GM18502 (cell line): ENCODE data around the gene LRP11.
"Not testable (repeated sequence)": the region's sequence is repeated elsewhere in the genome, so short reads cannot be mapped to it uniquely, and the experiment has no call there.

ENCODE experiments used
- ATAC-seq: cut with Tn5 transposase; IDR thresholded peaks from one replicate; pipeline ENCODE4 v1.9.1; 2021; ENCODE audit warnings: mild to moderate bottlenecking; ENCODE audit not compliant: unreplicated experiment, poor library complexity

Gene LRP11

DNA sequence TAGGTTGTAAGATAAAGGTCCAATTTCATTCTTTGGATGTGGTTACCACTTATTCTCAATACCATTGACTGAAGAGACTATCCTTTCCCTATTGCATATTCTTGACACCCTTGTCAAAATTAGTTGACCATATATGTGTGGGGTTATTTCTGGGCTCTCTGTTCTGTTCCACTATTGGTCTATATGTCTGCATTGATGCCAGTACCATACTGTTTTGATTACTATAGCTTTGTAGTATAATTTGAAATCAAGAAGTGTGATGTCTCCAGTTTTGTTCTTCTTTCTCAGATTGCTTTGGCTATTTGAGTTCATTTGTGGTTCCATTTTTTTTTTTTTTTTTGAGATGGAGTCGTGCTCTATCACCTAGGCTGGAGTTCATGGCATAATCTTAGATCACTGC is 8.1 kb upstream of the LRP11 start:
- ATAC-seq: no peak

DNA sequence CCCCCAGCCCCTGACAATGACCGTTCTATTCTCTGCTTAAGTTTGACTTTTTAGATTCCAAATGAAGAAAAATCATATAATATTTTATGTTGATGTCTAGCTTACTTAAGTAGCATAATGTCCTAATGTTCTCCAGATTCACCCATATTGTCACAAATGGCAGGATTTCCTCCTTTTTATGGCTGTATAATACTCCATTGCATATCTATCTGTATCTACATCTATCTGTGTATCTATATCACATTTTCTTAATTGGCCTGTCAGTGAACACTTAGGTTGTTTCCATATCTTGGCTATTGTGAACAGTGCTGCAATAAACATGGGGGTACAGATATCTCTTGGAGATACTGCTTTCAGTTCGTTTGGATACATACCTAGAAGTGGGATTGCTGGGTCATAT is 7.0 kb upstream of the LRP11 start:
- no peak for ATAC-seq

- no peak for ATAC-seq
Measured at GRCh38 chr6:149869275-149869892, 5.2 kb upstream of the LRP11 start.

GRCh38 chr6:149867876-149868640 is 3.9 kb upstream of the LRP11 start:
- no peak for ATAC-seq

GRCh38 chr6:149864578-149865535 is 698 bp upstream of the LRP11 start:
- ATAC-seq: no peak

GRCh38 chr6:149862922-149863697 is 1.0 kb downstream of the LRP11 start:
- ATAC-seq: peak; percentile 23

DNA sequence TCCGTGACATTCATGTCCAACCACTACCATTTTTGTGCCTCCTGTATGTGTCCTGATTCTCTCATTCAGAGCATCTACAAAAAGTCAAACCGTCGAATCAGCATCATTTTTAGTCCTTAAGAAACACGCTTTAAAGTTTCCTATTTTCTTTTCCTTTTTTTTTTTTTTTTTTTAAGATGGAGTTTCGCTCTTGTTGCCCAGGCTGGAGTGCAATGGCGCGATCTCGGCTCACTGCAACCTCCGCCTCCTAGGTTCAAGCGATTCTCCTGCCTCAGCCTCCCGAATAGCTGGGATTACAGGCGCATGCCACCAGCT is 1.8 kb downstream of the LRP11 start:
- ATAC-seq: not testable (repeated sequence)

GRCh38 chr6:149861603-149862423 is 2.3 kb downstream of the LRP11 start:
- ATAC-seq: no peak

- no peak for ATAC-seq
Measured at GRCh38 chr6:149860834-149861602, 3.1 kb downstream of the LRP11 start.

- ATAC-seq: no peak
Measured at GRCh38 chr6:149860513-149860833, 3.7 kb downstream of the LRP11 start.

- no peak for ATAC-seq
Measured at GRCh38 chr6:149859938-149860337, 4.2 kb downstream of the LRP11 start.

- no peak for ATAC-seq
Measured at GRCh38 chr6:149859368-149859767, 4.8 kb downstream of the LRP11 start.

DNA sequence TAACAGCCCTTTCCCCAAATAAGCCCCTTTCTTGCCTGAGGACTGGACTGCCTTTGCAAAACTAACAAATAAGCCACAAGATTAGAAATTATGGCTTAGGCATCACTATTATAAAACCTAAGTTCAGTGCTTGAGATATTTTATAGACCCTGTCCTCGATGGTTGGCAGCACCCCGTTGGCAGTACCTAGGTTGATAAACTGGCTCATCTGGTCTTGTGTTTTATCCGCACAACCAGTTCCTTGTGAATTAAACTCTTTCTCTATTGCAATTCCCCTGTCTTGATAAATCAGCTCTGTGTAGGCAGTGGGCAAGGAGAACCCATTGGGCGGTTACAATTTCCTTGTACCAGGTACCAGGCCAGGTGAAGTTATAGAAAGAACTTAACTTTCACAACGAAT is 6.6 kb downstream of the LRP11 start:
- ATAC-seq: no peak

GRCh38 chr6:149856256-149856994 is 7.7 kb downstream of the LRP11 start:
- ATAC-seq: no peak

- no peak for ATAC-seq
Measured at GRCh38 chr6:149855741-149856140, 8.4 kb downstream of the LRP11 start.

GRCh38 chr6:149855040-149855654 is 9.0 kb downstream of the LRP11 start:
- no peak for ATAC-seq

- ATAC-seq: no peak
Measured at GRCh38 chr6:149854532-149854931, 9.6 kb downstream of the LRP11 start.

DNA sequence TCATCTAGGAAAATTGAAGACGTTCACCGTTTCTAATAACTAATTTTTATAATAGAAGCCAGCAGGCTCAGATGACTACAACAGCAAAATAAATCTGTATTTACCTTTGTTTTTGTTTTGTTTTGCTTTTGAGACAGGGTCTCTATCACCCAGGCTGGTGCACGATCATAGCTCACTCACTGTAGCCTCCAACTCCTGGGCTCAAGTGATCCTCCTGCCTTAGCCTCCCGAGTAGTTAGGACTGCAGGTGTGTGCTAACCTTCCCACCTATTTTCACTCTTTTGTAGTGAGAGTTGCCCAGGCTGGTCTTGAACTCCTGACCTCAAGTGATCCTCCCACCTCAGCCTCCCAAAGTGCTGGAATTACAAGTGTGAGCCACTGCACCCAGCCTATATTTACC is 10.1 kb downstream of the LRP11 start:
- ATAC-seq: not testable (repeated sequence)
